ENCODE measurements around the gene DCN.

Gene DCN

GRCh38 chr12:91142221-91142631 lies 40.4 kb downstream of the DCN start:
- DNase-seq (ENCODE audit: low spot score) = no peak
- no peaks in the 10 kb centered on the region for H3K36me3 Mint-ChIP-seq (ENCODE audit: low read depth)
- no peak overlapping the region for H3K27ac Mint-ChIP-seq
- H3K4me3 Mint-ChIP-seq = no peak overlapping the region
- H3K9me3 Mint-ChIP-seq = no peaks in the 10 kb centered on the region
- H3K4me1 Mint-ChIP-seq (ENCODE audit: low read depth) = no peaks in the 10 kb centered on the region
- no peaks in the 10 kb centered on the region for H3K27me3 Mint-ChIP-seq (ENCODE audit: low read depth)

DNA sequence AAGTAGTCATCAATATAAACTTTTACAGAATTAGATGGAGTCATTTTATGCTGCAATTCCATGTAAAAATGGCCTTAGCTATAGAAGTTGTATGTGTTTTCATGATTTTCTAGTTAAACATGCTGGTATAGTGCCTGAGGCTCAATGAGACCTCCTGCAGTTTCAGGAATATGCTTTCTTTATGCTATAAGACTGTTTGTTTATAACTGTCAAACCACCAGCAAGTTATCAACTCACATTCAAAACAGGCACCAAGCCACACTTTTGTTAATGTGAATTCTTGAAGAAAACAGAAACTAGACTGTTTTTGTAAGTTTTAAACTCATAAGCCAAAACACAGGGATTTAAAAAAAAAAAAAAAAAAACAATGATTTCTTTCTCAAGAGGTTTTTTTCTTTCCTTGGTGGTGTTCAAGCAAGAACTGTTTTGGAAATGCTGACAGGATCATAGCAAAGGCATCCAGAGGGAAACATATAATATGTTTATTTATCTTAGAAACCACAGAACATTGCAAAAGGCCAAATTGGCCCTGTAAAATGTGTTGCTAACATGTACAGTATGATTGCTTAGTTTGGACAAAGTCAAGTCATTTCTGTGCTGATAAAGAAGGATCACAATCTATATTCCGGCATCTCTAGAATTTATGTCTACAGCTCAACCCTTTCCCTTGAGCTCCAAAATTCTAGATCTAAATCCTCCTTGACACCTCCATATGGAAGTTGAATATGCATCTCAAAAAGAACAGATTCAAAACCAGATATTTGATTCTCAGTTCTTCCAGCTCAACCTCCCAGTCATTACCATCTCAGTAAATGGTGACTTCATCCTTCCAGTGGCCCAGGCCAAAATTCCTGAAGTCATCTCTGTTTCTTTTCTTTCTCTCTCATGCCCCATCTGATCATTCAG lies 42.3 kb downstream of the DCN start:
- Mint-ChIP-seq H3K36me3 (ENCODE audit: low read depth) (no peaks in the 10 kb centered on the region), H3K4me1 (ENCODE audit: low read depth) (no peaks in the 10 kb centered on the region), H3K9me3 (no peaks in the 10 kb centered on the region), H3K27me3 (ENCODE audit: low read depth) (no peaks in the 10 kb centered on the region), H3K4me3 (no peak overlapping the region), H3K27ac (no peak overlapping the region)
- no peak for DNase-seq (ENCODE audit: low spot score)

DNA sequence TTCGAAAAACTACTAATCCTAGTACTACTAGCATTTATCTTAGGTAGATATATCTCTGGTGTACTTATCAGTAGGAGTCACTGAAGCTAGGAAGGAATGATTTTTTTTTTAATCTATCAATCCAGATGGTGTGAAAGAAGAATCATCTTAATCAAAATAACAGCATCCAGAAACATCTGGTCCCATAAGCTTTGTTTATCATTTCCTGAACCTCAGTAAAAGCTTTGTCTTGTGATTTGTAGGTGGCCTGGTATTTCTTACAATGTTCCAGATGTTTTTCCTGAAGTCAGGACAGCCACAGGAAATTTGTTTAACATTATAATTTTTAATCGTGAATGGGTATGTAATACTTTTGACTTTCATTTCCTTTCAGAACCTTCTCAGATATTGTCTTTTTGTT lies 43.3 kb downstream of the DCN start:
- Mint-ChIP-seq H3K36me3 (ENCODE audit: low read depth) (no peaks in the 10 kb centered on the region), H3K27me3 (ENCODE audit: low read depth) (no peaks in the 10 kb centered on the region), H3K27ac (no peak overlapping the region), H3K4me1 (ENCODE audit: low read depth) (no peaks in the 10 kb centered on the region), H3K4me3 (no peak overlapping the region), H3K9me3 (no peaks in the 10 kb centered on the region)
- no peak for DNase-seq (ENCODE audit: low spot score)

- Mint-ChIP-seq H3K9me3 (no peaks in the 10 kb centered on the region), H3K27me3 (ENCODE audit: low read depth) (no peaks in the 10 kb centered on the region), H3K4me3 (no peak overlapping the region), H3K4me1 (ENCODE audit: low read depth) (no peaks in the 10 kb centered on the region), H3K27ac (no peak overlapping the region), H3K36me3 (ENCODE audit: low read depth) (no peaks in the 10 kb centered on the region)
- DNase-seq (ENCODE audit: low spot score) = no peak
Measured at GRCh38 chr12:91138337-91138920, 44.2 kb downstream of the DCN start.

DNA sequence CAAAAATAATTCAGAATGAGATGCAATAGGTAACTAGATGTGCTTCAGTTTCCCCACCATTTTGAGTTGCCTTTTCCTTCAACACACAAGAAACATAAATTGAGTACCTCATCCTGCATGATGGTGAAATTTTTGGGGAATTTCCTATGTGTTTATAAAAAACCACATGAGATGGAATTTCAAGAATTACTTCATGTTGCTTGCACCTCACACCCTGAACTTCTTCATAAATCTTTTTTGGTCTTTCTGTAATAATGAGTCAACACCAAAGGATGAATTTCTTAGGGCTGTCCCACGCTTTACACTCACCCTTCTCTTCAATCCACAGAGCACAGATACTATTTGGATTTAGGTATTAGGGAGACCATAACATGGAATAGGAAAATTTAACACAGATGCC lies 48.7 kb downstream of the DCN start:
- no peaks in the 10 kb centered on the region for H3K9me3 Mint-ChIP-seq
- no peak overlapping the region for H3K4me3 Mint-ChIP-seq
- no peaks in the 10 kb centered on the region for H3K36me3 Mint-ChIP-seq (ENCODE audit: low read depth)
- H3K27me3 Mint-ChIP-seq (ENCODE audit: low read depth) = no peaks in the 10 kb centered on the region
- H3K4me1 Mint-ChIP-seq (ENCODE audit: low read depth) = no peaks in the 10 kb centered on the region
- no peak for DNase-seq (ENCODE audit: low spot score)
- H3K27ac Mint-ChIP-seq = no peak overlapping the region

- Mint-ChIP-seq H3K27ac (no peak overlapping the region), H3K9me3 (no peaks in the 10 kb centered on the region)
Measured at GRCh38 chr12:91129662-91130362, 52.8 kb downstream of the DCN start.

DNA sequence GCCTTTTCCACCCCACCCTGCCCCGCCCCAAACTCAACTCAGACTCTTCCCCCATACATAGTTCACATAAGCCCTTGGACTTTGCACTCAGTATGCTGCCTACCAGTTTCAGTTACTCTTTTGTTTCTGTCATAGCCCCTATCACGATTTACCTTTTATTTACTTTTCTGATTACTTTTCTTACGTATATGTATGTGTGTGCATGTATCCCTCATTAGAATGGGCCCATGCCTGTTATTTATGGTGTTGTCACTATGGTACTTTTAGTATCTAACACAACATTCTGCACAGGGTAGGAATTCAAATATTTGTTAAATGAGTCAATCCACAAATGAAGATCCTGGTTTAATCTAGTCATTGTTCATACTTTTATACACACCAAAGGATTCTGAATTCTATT lies 54.9 kb downstream of the DCN start:
- H3K4me3 Mint-ChIP-seq = no peak overlapping the region
- no peak for DNase-seq (ENCODE audit: low spot score)
- no peaks in the 10 kb centered on the region for H3K36me3 Mint-ChIP-seq (ENCODE audit: low read depth)
- H3K27ac Mint-ChIP-seq = no peak overlapping the region
- H3K9me3 Mint-ChIP-seq = no peaks in the 10 kb centered on the region
- H3K4me1 Mint-ChIP-seq (ENCODE audit: low read depth) = no peaks in the 10 kb centered on the region
- no peaks in the 10 kb centered on the region for H3K27me3 Mint-ChIP-seq (ENCODE audit: low read depth)

More at GRCh38 chr12:91129662-91130362, 52.8 kb downstream of the DCN start:
- H3K36me3 Mint-ChIP-seq (ENCODE audit: low read depth) = no peaks in the 10 kb centered on the region
- DNase-seq (ENCODE audit: low spot score) = no peak
- H3K27me3 Mint-ChIP-seq (ENCODE audit: low read depth) = no peaks in the 10 kb centered on the region
- no peak overlapping the region for H3K4me3 Mint-ChIP-seq
- no peaks in the 10 kb centered on the region for H3K4me1 Mint-ChIP-seq (ENCODE audit: low read depth)

- no peak for DNase-seq (ENCODE audit: low spot score)
Measured at GRCh38 chr12:91127306-91127705, 55.3 kb downstream of the DCN start.

DNA sequence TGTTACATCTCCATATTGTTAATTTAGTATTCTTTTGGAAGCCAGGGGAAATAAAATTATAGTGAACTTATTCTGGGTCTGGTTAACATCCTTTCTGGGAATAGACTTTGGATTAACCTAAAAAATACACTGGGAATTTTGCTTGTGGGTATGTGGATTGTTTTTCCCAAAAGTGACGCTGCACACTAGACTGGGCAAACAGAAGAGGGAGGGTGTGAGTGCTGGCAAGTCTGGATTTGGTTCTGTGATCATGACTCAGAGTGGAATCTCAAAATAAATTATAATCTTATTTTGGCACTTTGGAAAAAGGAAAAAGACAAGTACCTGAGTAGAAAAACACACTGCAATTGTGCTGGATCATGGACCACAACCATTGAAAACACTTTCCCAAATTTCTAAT lies 56.1 kb downstream of the DCN start:
- Mint-ChIP-seq H3K4me1 (ENCODE audit: low read depth) (no peaks in the 10 kb centered on the region), H3K27me3 (ENCODE audit: low read depth) (no peaks in the 10 kb centered on the region), H3K4me3 (no peak overlapping the region), H3K9me3 (no peaks in the 10 kb centered on the region), H3K36me3 (ENCODE audit: low read depth) (no peaks in the 10 kb centered on the region), H3K27ac (no peak overlapping the region)
- no peak for DNase-seq (ENCODE audit: low spot score)

More at GRCh38 chr12:91127306-91127705, 55.3 kb downstream of the DCN start:
- Mint-ChIP-seq H3K27me3 (ENCODE audit: low read depth) (no peaks in the 10 kb centered on the region), H3K36me3 (ENCODE audit: low read depth) (no peaks in the 10 kb centered on the region), H3K4me3 (no peak overlapping the region), H3K27ac (no peak overlapping the region), H3K4me1 (ENCODE audit: low read depth) (no peaks in the 10 kb centered on the region), H3K9me3 (no peaks in the 10 kb centered on the region)

GRCh38 chr12:91123236-91123916 lies 59.2 kb downstream of the DCN start:
- no peaks in the 10 kb centered on the region for H3K36me3 Mint-ChIP-seq (ENCODE audit: low read depth)
- H3K4me3 Mint-ChIP-seq = no peak overlapping the region
- no peak overlapping the region for H3K27ac Mint-ChIP-seq
- H3K27me3 Mint-ChIP-seq (ENCODE audit: low read depth) = no peaks in the 10 kb centered on the region
- no peak for DNase-seq (ENCODE audit: low spot score)
- no peaks in the 10 kb centered on the region for H3K4me1 Mint-ChIP-seq (ENCODE audit: low read depth)
- H3K9me3 Mint-ChIP-seq = no peaks in the 10 kb centered on the region

GRCh38 chr12:91120781-91121180 lies 61.8 kb downstream of the DCN start:
- no peaks in the 10 kb centered on the region for H3K36me3 Mint-ChIP-seq (ENCODE audit: low read depth)
- no peaks in the 10 kb centered on the region for H3K4me1 Mint-ChIP-seq (ENCODE audit: low read depth)
- H3K27ac Mint-ChIP-seq = no peak overlapping the region
- H3K9me3 Mint-ChIP-seq = no peaks in the 10 kb centered on the region
- H3K27me3 Mint-ChIP-seq (ENCODE audit: low read depth) = no peaks in the 10 kb centered on the region
- H3K4me3 Mint-ChIP-seq = no peak overlapping the region
- no peak for DNase-seq (ENCODE audit: low spot score)

GRCh38 chr12:91119089-91119488 lies 63.5 kb downstream of the DCN start:
- H3K4me1 Mint-ChIP-seq (ENCODE audit: low read depth) = no peaks in the 10 kb centered on the region
- H3K36me3 Mint-ChIP-seq (ENCODE audit: low read depth) = no peaks in the 10 kb centered on the region
- no peak overlapping the region for H3K4me3 Mint-ChIP-seq
- no peak overlapping the region for H3K27ac Mint-ChIP-seq
- DNase-seq (ENCODE audit: low spot score) = no peak
- H3K27me3 Mint-ChIP-seq (ENCODE audit: low read depth) = no peaks in the 10 kb centered on the region
- no peaks in the 10 kb centered on the region for H3K9me3 Mint-ChIP-seq

DNA sequence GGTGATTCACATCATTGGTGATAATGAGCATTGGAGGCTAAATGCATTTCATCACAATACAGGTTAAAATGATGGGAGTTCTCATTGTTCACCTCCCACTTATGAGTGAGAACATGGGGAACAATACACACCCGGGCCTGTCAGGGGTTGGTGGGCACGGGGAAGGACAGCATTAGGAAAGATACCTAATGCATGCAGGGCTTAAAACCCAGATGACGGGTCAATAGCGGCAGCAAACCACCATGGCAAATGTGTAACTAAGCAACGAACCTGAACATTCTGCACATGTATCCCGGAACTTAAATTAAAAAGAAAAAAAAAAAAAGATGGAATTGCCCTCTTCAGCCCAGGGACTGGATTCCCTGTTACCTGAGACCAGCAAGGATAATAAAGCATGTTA lies 69.0 kb downstream of the DCN start:
- H3K27ac Mint-ChIP-seq = no peak overlapping the region

More for the DNA sequence above, 69.0 kb downstream of the DCN start:
- Mint-ChIP-seq H3K9me3 (no peaks in the 10 kb centered on the region), H3K4me3 (no peak overlapping the region), H3K27me3 (ENCODE audit: low read depth) (no peaks in the 10 kb centered on the region), H3K36me3 (ENCODE audit: low read depth) (no peaks in the 10 kb centered on the region), H3K4me1 (ENCODE audit: low read depth) (no peaks in the 10 kb centered on the region)
- DNase-seq (ENCODE audit: low spot score) = no peak
